Caco-2 (cell line): ENCODE measurements around the gene TIMP2. TPM values are rescaled to one million over a fixed set of nuclear protein-coding genes. Genes with fewer than 3 reads are reported as not detected.

ENCODE experiments used
- BruUV-seq: library from RNA; stranded (reverse); fragments of 400-500 nt; replicated peaks from 2 replicates; lab custom pipeline; 2021; lab: Mats Ljungman, UMichigan
- CTCF ChIA-PET: fragments of 300-600 bp; sonication (Branson Sonifier 250); formaldehyde crosslinking; loops from one replicate; lab custom pipeline; 2022; ENCODE audit warnings: antibody characterized with exemption; lab: Charles Lee
- POLR2A ChIA-PET: fragments of 300-600 bp; sonication (Branson Sonifier 250); formaldehyde crosslinking; loops from one replicate; lab custom pipeline; 2022; ENCODE audit warnings: antibody characterized with exemption; lab: Charles Lee
- DNase-seq, 2 experiments: peaks; one replicate each; pipeline versions ENCODE4 v3.0.0 to v3.0.0-alpha.2; 2020 to 2022
- H3K27me3 ChIP-seq: replicated peaks from 2 replicates; pipeline ENCODE4 v1.6.0; 2011; ENCODE audit warnings: low read length; ENCODE audit not compliant: control insufficient read depth, insufficient read depth
- H3K36me3 ChIP-seq: 2 replicates; pipeline ENCODE4 v1.5.1; 2011; ENCODE audit warnings: low read length; ENCODE audit not compliant: control insufficient read depth, insufficient read depth
- H3K4me1 ChIP-seq: fragments of 250-450 bp; sonication (Bioruptor Pico); 2 replicates; pipeline ENCODE4 v1.5.1; 2020; ENCODE audit warnings: mild to moderate bottlenecking
- H3K4me3 ChIP-seq: 2 replicates; pipeline ENCODE4 v1.5.1; 2011; ENCODE audit warnings: low read depth, mild to moderate bottlenecking, control low read depth, low read length
- H3K9me3 ChIP-seq: fragments of 250-450 bp; sonication (Bioruptor Pico); 2 replicates; pipeline ENCODE4 v1.5.1; 2020; ENCODE audit warnings: mild to moderate bottlenecking, moderate library complexity
- H3K27ac Mint-ChIP-seq: one replicate; pipeline ENCODE4 v1.8.0; 2022; ENCODE audit warnings: mixed read lengths; ENCODE audit not compliant: unreplicated experiment
- H3K27me3 Mint-ChIP-seq: one replicate; pipeline ENCODE4 v1.8.0; 2022; ENCODE audit warnings: mixed read lengths; ENCODE audit not compliant: insufficient read depth, unreplicated experiment
- H3K36me3 Mint-ChIP-seq: one replicate; pipeline ENCODE4 v1.8.0; 2022; ENCODE audit warnings: mild to moderate bottlenecking, mixed read lengths; ENCODE audit not compliant: insufficient read depth, unreplicated experiment
- H3K4me1 Mint-ChIP-seq: one replicate; pipeline ENCODE4 v1.8.0; 2022; ENCODE audit warnings: low read depth, mixed read lengths; ENCODE audit not compliant: unreplicated experiment
- H3K4me3 Mint-ChIP-seq: one replicate; pipeline ENCODE4 v1.8.0; 2022; ENCODE audit warnings: mild to moderate bottlenecking, moderate library complexity, mixed read lengths; ENCODE audit not compliant: unreplicated experiment
- H3K9me3 Mint-ChIP-seq: one replicate; pipeline ENCODE4 v1.8.0; 2022; ENCODE audit warnings: mixed read lengths; ENCODE audit not compliant: unreplicated experiment
- CTCF ChIP-seq, 2 experiments: fragments of 200-600 bp in 1 of 2; IDR thresholded peaks; 1 replicate in 1 of 2; 2 replicates in 1 of 2; pipeline versions ENCODE4 v1.5.1 to v1.8.0; 2011 to 2022; ENCODE audit warnings: antibody characterized with exemption in 1 of 2, control low read depth in 1 of 2, inconsistent platforms in 1 of 2, low read depth in 1 of 2, low read length in 1 of 2, mild to moderate bottlenecking in 1 of 2, moderate library complexity in 1 of 2; ENCODE audit not compliant: insufficient read depth in 1 of 2, severe bottlenecking in 1 of 2, unreplicated experiment in 1 of 2
- intact Hi-C: fragments of 100-400 bp; cut with micrococcal nuclease; formaldehyde crosslinking; loops from one replicate; pipeline ENCODE4 v1.10.0; 2022; ENCODE audit not compliant: unreplicated experiment
- total RNA-seq: library from RNA; stranded (reverse); gene quantifications from 2 replicates; pipeline ENCODE4 v1.2.3, GENCODE V29; 2022

TIMP2 gene
- total RNA-seq, 1 experiment from 2014 or later = 70.1 TPM

DNA sequence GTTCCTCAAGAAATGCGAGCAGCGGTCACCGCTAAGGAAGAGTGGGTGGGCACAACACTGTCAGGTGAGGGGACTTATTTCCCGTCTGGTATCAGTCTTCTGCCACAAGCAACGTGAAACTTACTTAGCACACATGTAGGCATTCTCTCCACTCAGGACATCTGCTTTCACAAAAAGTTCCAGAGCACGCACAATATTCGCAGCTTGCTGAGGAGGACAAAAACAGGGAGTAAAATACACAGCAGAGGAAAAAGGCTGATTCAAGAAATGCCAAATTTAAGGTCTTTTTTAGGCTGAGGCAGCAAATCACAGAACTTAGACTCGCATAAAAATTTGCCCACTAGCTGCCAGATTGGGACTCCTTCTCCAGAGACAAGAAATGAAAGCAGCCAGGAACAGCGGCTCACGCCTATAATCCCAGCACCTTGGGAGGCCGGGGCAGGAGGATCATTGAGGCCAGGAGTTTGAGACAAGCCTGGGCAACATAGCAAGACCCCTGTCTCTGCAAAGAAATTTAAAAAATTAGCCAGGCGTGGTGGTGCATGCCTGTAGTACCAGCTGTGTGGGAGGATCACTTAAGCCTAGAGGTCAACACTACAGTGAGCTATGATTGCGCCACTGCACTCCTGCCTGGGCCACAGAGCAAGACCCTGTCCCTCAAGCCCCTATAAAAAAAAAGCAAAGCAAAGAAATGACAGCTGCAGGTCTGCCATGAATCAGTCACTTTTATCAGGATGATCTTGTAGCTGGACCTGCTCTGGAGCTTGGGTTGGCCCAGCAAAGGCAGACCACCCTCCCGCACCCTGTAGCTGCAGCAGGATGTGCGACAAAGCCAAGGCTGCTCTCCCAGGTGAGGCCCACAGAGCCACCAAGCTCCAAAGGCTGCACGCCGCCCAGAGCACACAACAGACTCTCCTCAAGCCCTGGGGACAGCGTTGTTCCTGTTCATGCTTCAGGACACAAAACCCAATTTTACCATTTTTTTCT, 105.1 kb downstream of the TIMP2 start:
- Mint-ChIP-seq H3K4me1 (no peaks in the 10 kb centered on the region), H3K4me3 (no peak overlapping the region), H3K27ac (no peak overlapping the region), H3K27me3 (no peaks in the 10 kb centered on the region), H3K9me3 (no peaks in the 10 kb centered on the region), H3K36me3 (peaks cover 86% of the 10 kb centered on the region)
- intact Hi-C loops = no loop called here
- BruUV-seq = no TSS peak
- Histone ChIP-seq H3K36me3 (peaks cover 9% of the 10 kb centered on the region), H3K4me3 (no peak overlapping the region), H3K9me3 (no peaks in the 10 kb centered on the region), H3K27me3 (no peaks in the 10 kb centered on the region), H3K4me1 (no peaks in the 10 kb centered on the region)
- CTCF ChIA-PET = no interaction called here
- TF ChIP-seq CTCF (IDR thresholded peaks at IDR 0.05; ENCODE audit: insufficient read depth in 1 of 2, low read depth in 1 of 2, low read length in 1 of 2, severe bottlenecking in 1 of 2, unreplicated experiment in 1 of 2) = no peak
- DNase-seq = no peak
- POLR2A ChIA-PET = interaction anchor here (0.6 kb wide), 2 partner anchors 9 to 12 kb away, joined by 3 to 6 read pairs; no protein-coding TSS in a partner anchor

- intact Hi-C loops = no loop called here
- DNase-seq = no peak
Measured at GRCh38 chr17:78819402-78819801, 105.8 kb downstream of the TIMP2 start.

More at GRCh38 chr17:78819402-78819801, 105.8 kb downstream of the TIMP2 start:
- Histone ChIP-seq H3K27me3 (no peaks in the 10 kb centered on the region), H3K9me3 (no peaks in the 10 kb centered on the region), H3K4me3 (no peak overlapping the region), H3K36me3 (peaks cover 9% of the 10 kb centered on the region), H3K4me1 (no peaks in the 10 kb centered on the region)
- ChIA-PET CTCF (no interaction called here), POLR2A (interaction anchor here (0.6 kb wide), 1 partner anchor 13 kb away, joined by 3 read pairs; no protein-coding TSS in a partner anchor)
- TF ChIP-seq CTCF (IDR thresholded peaks at IDR 0.05; ENCODE audit: insufficient read depth in 1 of 2, low read depth in 1 of 2, low read length in 1 of 2, severe bottlenecking in 1 of 2, unreplicated experiment in 1 of 2) = no peak
- no TSS peak for BruUV-seq
- Mint-ChIP-seq H3K4me1 (no peaks in the 10 kb centered on the region), H3K27me3 (no peaks in the 10 kb centered on the region), H3K27ac (no peak overlapping the region), H3K9me3 (no peaks in the 10 kb centered on the region), H3K36me3 (peaks cover 85% of the 10 kb centered on the region), H3K4me3 (no peak overlapping the region)
